Loucy (cell line): ENCODE results near the gene FSCB.

Experiments
- H2AFZ ChIP-seq: fragments of 200-600 bp; sonication (generic); 2 replicates; pipeline ENCODE4 v1.6.0; 2016; ENCODE audit warnings: antibody characterized with exemption, mild to moderate bottlenecking, low read length, moderate library complexity
- H3F3A ChIP-seq: fragments of 200-600 bp; 2 replicates; pipeline ENCODE4 v1.6.0; 2016; ENCODE audit warnings: antibody characterized with exemption, low read depth, mild to moderate bottlenecking
- H3K27me3 ChIP-seq: fragments of 200-600 bp; sonication (generic); 2 replicates; pipeline ENCODE4 v1.6.1; 2014; ENCODE audit warnings: low read length, mild to moderate bottlenecking; ENCODE audit not compliant: insufficient read depth, poor library complexity, severe bottlenecking
- H3K36me3 ChIP-seq: fragments of 200-600 bp; sonication (generic); 2 replicates; pipeline ENCODE4 v1.6.1; 2016; ENCODE audit warnings: low read length; ENCODE audit not compliant: insufficient read depth
- H3K4me1 ChIP-seq: fragments of 200-600 bp; sonication (generic); 2 replicates; pipeline ENCODE4 v1.5.1; 2014; ENCODE audit warnings: low read length, mild to moderate bottlenecking; ENCODE audit not compliant: insufficient read depth, poor library complexity, severe bottlenecking
- H3K4me2 ChIP-seq: fragments of 200-600 bp; sonication (generic); 2 replicates; pipeline ENCODE4 v1.6.0; 2014; ENCODE audit warnings: antibody characterized with exemption, low read length, low read depth, mild to moderate bottlenecking; ENCODE audit not compliant: poor library complexity, severe bottlenecking
- H3K4me3 ChIP-seq: fragments of 200-600 bp; sonication (generic); 2 replicates; pipeline ENCODE4 v1.5.1; 2014; ENCODE audit warnings: low read length, mild to moderate bottlenecking, mixed read lengths; ENCODE audit not compliant: poor library complexity, severe bottlenecking
- H3K79me2 ChIP-seq: fragments of 200-600 bp; sonication (generic); 2 replicates; pipeline ENCODE4 v1.6.1; 2014; ENCODE audit warnings: low read length; ENCODE audit not compliant: insufficient read depth
- H3K9ac ChIP-seq: fragments of 200-600 bp; sonication (generic); 2 replicates; pipeline ENCODE4 v1.6.0; 2014; ENCODE audit warnings: mild to moderate bottlenecking, low read depth, low read length, moderate library complexity; ENCODE audit not compliant: poor library complexity, severe bottlenecking
- H3K9me2 ChIP-seq: fragments of 200-600 bp; sonication (generic); replicated peaks from 2 replicates; pipeline ENCODE4 v1.6.1; 2016; ENCODE audit warnings: low read depth, low read length, mixed read lengths
- H3K9me3 ChIP-seq: fragments of 200-600 bp; sonication (generic); 2 replicates; pipeline ENCODE4 v1.6.1; 2014; ENCODE audit warnings: mild to moderate bottlenecking, antibody characterized with exemption, low read length, low read depth; ENCODE audit not compliant: insufficient read depth
- H4K20me1 ChIP-seq: fragments of 200-600 bp; sonication (generic); 2 replicates; pipeline ENCODE4 v1.6.0; 2014; ENCODE audit warnings: antibody characterized with exemption, low read length, mild to moderate bottlenecking; ENCODE audit not compliant: insufficient read depth, poor library complexity, severe bottlenecking
- EZH2phosphoT487 ChIP-seq: fragments of 200-600 bp; IDR thresholded peaks from 2 replicates; pipeline ENCODE4 v1.6.1; 2018; ENCODE audit warnings: antibody characterized with exemption, mild to moderate bottlenecking, moderate library complexity, borderline replicate concordance
- TF ChIP-seq, protein P1 (sequence below): fragments of 200-600 bp; sonication (generic); conservative IDR thresholded peaks from 2 replicates; pipeline ENCODE4 v1.5.1; 2014; ENCODE audit warnings: mild to moderate bottlenecking, antibody characterized with exemption, low read length

The FSCB gene

DNA sequence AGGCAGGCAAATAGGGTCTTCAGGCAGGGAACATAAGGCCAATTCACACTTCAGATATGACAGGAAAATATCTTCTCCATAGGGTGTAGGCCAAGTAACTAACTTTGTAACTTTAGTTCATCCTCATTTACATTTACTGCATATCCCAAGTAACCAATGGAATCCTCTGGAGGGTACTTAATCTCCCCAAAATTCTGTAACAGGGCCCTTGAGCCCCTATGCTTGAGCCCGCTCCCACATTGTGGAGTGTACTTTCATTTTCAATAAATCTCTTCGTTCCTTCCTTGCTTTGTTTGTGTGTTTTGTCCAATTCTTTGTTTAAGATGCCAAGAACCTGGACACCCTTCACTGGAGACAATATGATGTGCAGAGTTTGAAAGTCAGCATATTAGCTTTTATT lies 45.3 kb downstream of the FSCB start:
- H3K9ac ChIP-seq = no peak overlapping the region
- no peaks in the 10 kb centered on the region for H4K20me1 ChIP-seq
- no peaks in the 10 kb centered on the region for H3K4me1 ChIP-seq
- H3K79me2 ChIP-seq = no peaks in the 10 kb centered on the region
- H3K9me2 ChIP-seq = no peaks in the 10 kb centered on the region
- no peak for TF ChIP-seq EZH2phosphoT487
- TF ChIP-seq, protein P1, sequence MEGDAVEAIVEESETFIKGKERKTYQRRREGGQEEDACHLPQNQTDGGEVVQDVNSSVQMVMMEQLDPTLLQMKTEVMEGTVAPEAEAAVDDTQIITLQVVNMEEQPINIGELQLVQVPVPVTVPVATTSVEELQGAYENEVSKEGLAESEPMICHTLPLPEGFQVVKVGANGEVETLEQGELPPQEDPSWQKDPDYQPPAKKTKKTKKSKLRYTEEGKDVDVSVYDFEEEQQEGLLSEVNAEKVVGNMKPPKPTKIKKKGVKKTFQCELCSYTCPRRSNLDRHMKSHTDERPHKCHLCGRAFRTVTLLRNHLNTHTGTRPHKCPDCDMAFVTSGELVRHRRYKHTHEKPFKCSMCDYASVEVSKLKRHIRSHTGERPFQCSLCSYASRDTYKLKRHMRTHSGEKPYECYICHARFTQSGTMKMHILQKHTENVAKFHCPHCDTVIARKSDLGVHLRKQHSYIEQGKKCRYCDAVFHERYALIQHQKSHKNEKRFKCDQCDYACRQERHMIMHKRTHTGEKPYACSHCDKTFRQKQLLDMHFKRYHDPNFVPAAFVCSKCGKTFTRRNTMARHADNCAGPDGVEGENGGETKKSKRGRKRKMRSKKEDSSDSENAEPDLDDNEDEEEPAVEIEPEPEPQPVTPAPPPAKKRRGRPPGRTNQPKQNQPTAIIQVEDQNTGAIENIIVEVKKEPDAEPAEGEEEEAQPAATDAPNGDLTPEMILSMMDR = no peak
- H3K27me3 ChIP-seq = no peaks in the 10 kb centered on the region
- no peaks in the 10 kb centered on the region for H3F3A ChIP-seq
- H3K9me3 ChIP-seq = no peaks in the 10 kb centered on the region
- H3K4me3 ChIP-seq = no peak overlapping the region
- no peak overlapping the region for H2AFZ ChIP-seq
- no peaks in the 10 kb centered on the region for H3K36me3 ChIP-seq
- H3K4me2 ChIP-seq = no peak overlapping the region
